Measurements from ENCODE around the gene SMIM22.

- TF ChIP-seq SRF (IDR thresholded peaks at IDR 0.05; ENCODE audit: low read depth) = no peak
- no peak for TF ChIP-seq EZH2 (IDR thresholded peaks at IDR 0.05)
- no peak for TF ChIP-seq POLR2AphosphoS5 (IDR thresholded peaks at IDR 0.05; ENCODE audit: low read depth, low read length)
- TF ChIP-seq CTCF (IDR thresholded peaks at IDR 0.05 in 2 of 3, conservative IDR thresholded peaks at IDR 0.05 in 1 of 3; ENCODE audit: borderline replicate concordance in 1 of 3, insufficient read depth in 1 of 3, low read depth in 2 of 3, low read length in 2 of 3) = no peak
Observed at GRCh38 chr16:4828567-4829321, 33.6 kb downstream of the SMIM22 start.
